HG03565 (cell line): Measurements from ENCODE around the gene NMNAT2.

Experiments
- ATAC-seq: cut with Tn5 transposase; IDR thresholded peaks from one replicate; pipeline ENCODE4 v1.9.1; 2021; ENCODE audit warnings: mild to moderate bottlenecking, moderate library complexity; ENCODE audit not compliant: unreplicated experiment

The NMNAT2 gene

DNA sequence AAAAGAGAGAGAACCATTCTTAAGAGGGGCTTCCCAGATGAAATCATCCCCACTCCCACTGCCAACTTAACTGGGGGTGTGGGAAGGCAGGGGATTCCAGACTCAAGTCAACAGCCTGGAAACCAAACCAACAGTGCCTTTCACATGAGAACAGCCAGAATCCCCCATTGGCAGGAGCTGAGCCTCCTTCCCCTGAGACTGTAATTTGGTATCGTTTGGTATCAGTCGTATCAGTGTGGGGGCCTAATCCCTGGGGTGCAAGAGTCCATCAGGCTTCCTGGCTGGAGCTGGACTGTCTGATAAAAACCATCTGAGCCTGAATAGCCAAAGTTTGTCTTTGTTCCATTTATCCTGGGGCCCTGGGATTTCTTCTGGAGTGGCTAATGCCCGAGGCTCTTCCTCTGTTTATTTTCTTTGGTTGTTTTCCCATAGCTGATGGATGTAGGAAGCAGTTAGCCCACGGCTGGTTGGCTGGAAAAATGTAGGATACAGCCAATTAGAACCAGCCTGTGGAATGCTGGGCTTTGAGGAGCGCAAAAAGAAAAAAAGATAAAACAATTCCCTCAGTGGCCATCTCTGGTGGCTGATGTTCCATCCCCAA, 147.5 kb downstream of the NMNAT2 start:
- ATAC-seq, result no peak

DNA sequence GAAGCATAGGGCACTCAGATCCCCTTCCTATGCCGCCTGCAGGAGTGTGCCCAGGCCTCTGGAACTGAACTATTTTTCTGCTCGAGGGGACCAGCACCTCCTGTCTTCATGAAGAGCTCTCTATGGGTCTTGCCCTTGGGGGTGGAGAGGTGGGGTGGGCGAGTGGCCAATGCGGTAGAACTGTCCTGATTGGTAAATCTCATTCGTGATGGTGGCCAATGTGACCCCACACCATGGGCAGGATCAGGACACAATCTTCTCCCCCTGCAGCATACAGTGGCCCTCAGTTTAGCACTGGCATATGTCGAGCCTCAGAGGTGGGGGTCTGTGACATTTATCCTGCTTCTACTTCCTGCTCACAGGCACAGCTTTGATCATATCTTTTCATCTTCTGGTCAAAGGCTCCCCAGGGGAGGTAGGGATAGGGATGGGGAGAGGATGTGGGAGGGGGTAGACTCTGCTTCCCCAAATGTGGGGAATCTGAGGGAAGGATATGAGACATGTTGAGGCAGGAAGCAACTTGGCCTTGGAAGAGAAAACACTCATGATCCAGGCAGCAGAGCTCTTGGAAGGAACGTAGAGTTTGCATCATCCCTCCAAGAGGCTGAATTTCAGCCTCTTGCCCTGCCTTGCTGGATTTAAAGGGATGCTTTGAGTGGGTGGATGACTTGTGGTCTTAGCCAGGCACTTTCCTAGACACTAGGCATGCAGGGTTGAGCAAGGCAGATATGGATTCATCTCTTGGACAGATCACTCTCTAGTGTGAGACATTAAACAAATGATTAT, 150.3 kb downstream of the NMNAT2 start:
- ATAC-seq, result no peak

DNA sequence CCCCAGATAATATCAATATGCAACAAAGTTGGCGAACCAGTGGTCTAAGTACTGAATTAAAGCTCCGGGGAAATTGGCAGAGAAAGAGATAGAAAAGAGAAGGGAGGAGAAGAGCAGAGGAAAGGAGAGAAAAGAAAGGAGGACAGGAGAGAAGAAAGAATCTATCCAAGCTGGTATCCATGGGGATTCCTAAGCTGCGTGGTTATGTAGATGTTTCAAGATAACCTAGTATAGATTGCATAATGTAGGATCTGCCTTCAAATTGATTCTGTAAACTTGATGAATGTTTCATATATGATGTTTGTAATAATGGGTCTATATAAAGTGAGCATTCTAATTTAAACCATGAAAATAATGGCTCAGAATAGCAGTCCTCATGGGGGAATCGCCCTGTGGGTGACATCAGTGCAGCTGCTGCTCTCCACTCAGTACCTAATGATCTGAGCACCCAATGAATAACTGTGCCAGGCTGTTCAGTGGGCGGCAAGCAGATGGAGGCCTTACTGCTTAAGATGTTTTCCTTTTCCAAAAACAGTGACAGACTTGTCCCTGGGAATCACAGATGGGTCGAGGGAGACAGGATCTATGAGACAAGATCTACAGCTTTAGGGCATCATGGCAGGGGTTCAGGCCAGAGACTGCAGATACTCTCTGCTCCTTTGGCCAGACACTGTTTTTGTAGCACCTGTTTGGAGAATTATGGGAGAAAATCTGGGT, 154.1 kb downstream of the NMNAT2 start:
- ATAC-seq, result no peak

DNA sequence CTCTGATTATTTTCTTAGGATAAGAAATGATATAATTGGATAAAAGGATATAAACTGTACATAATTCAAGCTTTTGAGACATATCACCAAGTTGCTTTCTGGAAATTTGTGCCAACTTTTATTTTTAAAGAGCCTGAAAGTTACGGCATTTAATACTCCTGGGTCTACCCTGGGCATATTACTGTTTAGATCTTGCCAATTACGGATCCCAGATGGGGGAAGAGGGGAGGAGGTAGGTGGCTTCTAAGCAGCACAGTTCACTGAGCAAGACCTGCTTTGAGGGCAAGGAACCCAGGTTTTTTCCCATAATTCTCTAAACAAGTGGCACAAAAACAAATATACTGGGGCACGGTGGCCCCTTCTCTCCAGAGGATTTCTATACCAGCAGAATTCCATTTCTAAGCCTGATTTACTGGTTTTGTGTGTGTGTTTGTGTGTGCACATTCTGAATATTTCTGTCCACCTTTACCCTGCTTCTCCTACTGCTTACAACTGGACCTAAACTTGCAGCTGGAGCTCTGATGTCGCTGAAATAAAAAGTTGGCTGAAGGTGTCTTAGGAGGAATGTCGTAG, 155.5 kb downstream of the NMNAT2 start:
- no peak for ATAC-seq

DNA sequence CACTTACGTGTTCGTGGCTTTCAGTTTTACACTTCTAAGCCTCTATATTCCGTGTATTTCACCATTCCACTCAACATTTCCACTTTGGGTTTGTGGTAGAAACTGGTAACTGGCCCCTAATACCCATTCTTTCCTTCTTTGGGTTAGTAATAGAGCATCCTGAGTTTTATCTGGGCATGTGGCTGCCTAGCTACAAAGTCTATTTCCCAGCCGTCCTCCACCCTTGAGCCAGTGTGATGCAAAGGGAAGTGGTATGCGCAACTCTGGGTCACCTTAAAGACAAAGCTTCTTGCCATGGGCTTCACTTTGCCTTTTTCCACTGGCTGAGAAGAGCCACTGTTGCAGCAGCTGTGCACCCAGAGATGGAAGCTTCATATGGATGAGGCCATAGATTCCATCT, 158.3 kb downstream of the NMNAT2 start:
- ATAC-seq, result no peak

DNA sequence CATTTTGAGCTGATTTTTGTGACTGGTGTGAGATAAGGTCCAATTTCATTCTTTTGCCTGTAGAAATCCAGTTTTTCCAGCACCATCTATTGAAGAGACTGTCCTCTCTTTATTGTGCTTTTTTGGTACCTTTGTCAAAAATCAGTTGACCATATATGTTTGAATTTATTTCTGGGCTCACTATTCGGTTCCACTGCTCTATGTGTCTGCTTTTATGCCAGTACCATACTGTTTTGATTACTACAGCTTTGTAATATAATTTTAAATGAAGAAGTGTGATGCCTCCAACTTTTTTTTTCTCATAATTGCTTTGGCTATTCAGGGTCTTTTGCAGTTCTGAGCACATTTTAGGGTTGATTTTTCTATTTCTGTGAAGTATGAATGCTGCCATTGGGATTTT, 163.1 kb downstream of the NMNAT2 start:
- no peak for ATAC-seq

DNA sequence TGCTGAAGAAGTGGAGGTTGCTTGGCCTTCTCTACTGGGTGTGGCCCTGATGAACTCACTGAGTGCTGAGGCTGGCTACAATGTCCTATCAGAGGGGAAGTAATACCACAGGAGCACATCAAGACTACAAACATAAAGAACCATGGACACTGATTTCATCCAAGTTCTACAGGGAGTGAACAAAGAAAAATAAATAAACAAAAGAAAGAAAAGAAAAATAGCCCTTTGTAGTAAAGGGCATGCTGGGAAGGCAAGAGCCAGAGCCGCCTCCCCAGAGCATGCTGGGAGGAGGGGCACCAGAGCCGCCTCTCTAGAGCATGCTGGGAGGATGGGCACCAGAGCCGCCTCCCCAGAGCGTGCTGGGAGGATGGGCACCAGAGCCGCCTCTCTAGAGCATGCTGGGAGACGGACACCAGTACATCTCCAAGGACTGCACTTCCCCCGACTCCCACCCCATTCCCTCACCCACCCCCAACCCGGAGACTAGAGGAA, 166.2 kb downstream of the NMNAT2 start:
- no peak for ATAC-seq

DNA sequence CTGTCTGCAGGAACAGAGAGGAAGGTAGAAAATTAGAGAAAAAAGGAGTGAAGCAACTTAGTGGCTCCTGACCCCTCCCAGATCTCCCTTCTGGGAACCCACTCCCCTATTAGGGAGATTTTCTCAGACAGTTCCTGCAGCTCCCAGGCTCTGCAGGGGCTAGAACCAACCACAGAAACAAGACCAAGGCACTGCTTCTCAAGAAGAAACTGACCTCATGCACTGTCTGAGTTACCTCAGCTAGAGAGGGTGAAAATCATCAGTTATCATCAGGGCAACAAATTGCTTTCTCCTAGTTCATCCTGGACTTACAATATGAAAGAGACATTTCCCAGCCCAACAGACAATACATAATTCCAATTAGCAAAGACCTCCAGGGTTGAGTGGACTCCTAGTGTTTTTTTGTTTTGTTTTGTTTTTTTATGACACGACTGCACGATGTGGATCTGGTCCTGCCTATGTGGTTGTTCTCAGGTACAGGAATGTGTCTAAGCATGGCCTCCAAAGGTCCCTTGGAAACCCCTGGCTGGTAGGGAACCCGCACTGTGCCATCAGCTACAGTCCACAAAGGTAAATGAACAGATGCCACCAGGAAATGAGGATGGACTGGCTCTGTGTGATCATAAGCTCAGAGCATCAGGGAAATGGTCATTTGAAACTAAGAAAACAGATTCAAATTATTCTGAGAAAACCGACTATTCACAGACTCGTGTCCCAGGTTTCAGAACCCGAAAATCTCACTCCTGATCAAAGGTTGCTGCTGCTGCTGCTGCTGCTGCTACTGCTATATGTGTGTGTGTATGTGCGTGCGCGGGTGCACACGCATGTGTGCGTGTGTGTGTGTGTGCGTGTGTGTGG, 166.8 kb downstream of the NMNAT2 start:
- ATAC-seq, result no peak

DNA sequence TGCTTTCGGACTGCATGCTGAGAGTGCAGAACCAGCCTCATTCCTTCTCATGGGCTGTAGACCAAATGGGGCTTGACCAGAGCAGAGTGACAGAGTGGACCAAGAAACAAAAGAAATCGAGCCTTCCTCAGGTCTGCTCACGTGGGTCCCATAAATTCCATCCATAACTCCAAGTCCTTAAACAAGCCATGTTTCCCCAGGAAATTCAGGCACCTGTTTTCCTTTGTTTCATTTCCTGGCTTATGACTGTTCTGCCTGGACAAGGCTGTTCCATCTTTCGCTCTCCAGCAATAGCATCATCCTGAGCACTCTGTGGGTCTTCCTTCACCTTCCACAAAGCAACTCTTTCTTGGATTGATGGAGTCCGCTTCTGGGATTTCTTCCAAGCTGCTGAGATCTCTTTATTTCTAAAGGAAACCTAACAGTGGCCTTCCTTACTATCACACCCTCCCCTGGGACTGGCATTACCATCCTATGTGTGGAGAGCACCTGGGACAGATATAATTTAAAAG, 168.2 kb downstream of the NMNAT2 start:
- no peak for ATAC-seq

DNA sequence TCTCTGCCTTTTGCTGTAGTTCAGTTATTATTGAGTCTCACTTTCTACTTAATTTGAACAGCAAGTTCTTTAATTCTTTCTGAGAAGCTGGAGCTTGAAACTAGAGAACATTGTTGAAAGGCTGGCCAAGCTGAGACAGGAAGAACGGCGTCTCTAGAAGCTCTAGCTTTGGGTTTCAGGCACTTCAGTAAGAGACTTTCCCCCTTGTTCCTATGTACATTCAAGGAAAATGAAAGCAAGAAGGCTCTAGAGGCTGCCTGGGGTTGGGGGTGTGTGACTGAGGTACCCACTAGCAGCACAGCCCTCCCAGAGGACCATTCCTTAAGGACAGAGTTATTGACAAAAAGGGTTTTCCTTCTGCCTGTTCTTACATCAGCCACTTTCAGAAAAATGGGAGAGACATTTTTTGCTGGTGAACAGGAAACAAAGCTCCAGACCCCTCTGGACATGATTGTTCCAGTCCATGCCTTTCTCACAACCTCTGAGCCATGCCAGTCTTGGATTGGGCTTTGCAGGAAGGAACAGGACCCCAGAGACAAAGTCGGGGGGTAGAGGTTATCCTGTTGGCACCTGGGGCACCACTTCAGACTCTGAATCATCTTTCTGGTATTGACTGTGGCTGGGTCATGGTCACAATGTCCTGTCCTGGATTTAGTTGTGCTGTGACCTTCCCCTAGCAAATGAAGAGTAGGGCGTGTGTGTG, 169.0 kb downstream of the NMNAT2 start:
- no peak for ATAC-seq

DNA sequence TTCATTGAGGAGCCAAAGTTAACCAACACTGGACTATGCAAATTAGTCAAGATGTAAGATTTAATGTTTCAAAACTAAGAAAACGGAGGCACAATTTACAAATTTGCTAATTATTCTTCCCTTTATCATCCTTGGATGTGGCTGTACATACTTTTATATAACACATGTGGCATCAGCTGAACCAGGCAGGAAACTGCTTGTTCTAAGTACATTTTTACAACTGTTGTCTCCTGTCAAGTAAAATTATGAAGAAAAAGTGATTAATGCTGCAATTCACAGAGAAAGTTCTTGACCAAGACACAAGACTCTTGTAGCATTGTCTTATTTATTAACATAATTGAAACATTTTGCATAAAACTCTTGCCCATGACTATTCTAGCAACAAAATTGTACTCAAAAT, 170.2 kb downstream of the NMNAT2 start:
- no peak for ATAC-seq

DNA sequence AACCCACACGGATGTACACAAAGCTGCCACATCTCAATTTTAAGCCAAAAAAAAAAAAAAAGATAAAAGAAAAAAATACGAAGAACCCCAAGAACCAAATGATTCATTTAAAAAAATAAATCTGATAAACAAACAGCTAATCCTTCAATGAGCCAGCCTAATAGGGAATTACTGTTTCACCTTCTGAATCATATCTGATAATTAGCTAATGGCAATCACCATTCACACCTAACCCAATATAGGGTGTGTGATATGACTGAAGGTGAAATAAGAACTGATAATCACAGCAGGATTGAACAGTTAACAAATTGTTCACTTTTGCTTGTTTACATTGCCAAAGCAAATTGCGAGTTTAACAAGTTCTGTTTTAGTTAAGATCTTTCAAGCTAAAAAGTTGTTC, 170.7 kb downstream of the NMNAT2 start:
- ATAC-seq, result no peak

DNA sequence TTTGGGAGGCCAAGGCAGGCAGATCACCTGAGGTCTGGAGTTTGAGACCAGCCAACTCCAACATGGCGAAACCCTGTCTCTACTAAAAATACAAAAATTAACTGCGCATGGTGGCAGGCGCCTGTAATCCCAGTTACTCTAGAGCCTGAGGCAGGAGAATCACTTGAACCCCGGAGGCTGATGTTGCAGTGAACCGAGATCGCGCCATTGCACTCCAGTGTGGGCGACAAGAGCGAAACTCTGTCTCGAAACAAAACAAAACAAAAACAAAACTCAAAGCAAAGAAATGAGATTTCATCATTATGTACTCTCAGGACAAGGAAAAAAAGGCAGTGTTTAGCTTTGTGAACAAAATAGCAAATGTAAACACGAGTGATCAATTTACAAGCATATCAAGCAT, 171.1 kb downstream of the NMNAT2 start:
- ATAC-seq, result no peak

DNA sequence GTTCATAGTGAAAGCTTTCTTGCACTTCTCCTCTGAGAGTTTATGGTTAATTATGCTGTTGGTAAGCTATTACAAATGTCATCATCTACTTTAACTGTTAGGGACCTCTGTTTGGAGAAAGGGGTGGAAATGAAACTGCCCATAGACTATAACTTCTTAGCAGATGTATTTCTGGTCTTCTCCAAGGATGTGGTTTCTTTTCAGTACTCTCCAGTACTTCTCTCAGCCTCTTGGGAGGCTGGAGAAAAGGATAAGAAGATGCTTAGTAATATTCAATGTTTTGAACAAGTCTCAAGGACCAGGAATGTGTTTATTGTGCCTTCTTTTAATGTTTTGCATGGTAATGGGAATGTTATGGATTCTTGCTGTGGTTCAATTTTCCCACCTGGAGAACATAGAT, 171.7 kb downstream of the NMNAT2 start:
- no peak for ATAC-seq

DNA sequence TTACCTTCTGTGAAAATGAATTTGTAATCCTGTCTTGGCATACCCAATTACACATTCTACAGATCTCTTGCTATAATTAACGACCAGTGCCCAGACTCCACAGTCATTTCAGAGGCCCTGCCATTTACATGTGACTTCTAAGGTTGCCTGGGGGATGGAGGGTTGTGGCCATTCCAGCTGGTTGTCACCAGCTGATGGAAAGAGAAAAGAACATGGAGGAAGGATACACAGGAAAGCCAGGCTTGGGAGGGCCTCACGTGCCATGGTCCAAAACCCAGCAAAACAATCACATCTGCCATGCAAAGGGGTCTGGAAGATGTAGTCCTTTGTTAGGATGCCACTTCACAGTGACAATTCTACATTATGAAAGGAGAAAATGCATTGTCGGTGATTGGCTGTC, 172.8 kb downstream of the NMNAT2 start:
- no peak for ATAC-seq

DNA sequence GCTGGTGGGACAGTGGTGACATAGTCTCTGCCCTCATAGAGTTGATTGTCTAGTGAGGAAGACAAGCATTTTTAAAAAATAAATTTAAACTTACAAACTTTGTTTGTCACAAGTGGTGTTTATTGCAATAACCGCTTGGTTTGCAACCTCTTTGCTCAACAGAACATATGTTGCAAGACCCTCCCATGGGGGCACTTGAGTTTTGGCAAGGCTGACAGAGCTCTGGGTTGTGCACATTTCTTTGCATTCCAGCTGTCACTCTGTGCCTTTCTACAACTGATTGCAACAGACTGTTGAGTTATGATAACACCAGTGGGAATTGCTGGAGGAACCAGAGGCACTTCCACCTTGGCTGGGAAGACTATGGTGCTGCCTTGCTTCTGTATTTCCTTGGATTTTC, 173.7 kb downstream of the NMNAT2 start:
- no peak for ATAC-seq

DNA sequence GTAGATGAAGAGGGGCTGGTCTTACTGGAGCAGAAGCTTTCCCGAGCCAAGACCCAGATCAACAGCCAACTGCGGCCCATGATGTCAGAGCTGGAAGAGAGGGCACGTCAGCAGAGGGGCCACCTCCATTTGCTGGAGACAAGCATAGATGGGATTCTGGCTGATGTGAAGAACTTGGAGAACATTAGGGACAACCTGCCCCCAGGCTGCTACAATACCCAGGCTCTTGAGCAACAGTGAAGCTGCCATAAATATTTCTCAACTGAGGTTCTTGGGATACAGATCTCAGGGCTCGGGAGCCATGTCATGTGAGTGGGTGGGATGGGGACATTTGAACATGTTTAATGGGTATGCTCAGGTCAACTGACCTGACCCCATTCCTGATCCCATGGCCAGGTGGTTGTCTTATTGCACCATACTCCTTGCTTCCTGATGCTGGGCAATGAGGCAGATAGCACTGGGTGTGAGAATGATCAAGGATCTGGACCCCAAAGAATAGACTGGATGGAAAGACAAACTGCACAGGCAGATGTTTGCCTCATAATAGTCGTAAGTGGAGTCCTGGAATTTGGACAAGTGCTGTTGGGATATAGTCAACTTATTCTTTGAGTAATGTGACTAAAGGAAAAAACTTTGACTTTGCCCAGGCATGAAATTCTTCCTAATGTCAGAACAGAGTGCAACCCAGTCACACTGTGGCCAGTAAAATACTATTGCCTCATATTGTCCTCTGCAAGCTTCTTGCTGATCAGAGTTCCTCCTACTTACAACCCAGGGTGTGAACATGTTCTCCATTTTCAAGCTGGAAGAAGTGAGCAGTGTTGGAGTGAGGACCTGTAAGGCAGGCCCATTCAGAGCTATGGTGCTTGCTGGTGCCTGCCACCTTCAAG, 174.8 kb downstream of the NMNAT2 start:
- no peak for ATAC-seq

DNA sequence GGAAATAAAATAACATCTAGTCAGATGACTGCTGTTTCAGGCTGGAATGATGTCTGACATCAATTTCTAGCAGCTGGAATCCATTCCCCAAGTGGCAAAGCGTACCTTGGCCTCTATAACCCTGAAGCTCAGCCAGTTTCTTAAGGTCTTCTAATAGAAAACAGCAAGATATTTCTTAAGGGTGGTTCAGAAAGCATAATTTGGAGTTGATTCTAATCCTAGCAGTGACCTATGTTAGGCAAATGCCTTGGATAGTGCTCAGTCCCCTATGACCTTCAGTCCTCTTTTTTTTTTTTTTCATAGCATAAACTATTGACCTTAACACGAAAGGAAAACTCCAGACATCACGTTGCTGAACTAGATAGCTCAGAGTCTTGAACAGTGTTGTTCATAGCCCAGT, 175.6 kb downstream of the NMNAT2 start:
- no peak for ATAC-seq

DNA sequence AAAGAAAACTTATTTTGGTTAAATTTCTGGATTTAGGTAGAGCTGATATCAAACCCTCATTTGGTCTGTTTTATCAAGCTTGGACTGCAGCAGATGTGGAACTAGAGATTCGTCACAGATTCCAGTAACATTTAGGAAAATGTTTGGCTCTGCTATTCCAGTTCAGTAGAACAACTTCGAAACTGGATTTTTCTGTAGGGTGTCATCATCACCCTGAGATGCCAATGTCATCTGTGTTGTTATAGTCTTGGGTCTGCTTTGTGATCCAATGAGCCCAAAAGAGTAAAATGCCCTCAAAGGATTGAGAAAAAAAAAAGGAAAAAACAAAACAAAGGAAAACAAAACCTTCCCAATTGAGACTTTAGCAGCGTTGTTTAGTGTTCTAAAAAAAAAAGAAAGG, 176.7 kb downstream of the NMNAT2 start:
- ATAC-seq, result no peak
